ENCODE measurements around the gene MYO16.

MYO16 gene

GRCh38 chr13:109114991-109115390, 485.6 kb downstream of the MYO16 start:
- no peak for FAIRE-seq
- DNase-seq (ENCODE audit: low spot score), result no peak

GRCh38 chr13:109118521-109118920, 489.1 kb downstream of the MYO16 start:
- DNase-seq (ENCODE audit: low spot score), result no peak

GRCh38 chr13:109119896-109120295, 490.5 kb downstream of the MYO16 start:
- FAIRE-seq (no peak), DNase-seq (ENCODE audit: low spot score) (no peak)

More at GRCh38 chr13:109118521-109118920, 489.1 kb downstream of the MYO16 start:
- no peak for FAIRE-seq

- DNase-seq (ENCODE audit: low spot score) (no peak), FAIRE-seq (no peak)
Measured at GRCh38 chr13:109121826-109122225, 492.4 kb downstream of the MYO16 start.

- DNase-seq (ENCODE audit: low spot score) (no peak), FAIRE-seq (no peak)
Measured at GRCh38 chr13:109123971-109124370, 494.6 kb downstream of the MYO16 start.

- DNase-seq (ENCODE audit: low spot score) (no peak), FAIRE-seq (no peak)
Measured at GRCh38 chr13:109126178-109126577, 496.8 kb downstream of the MYO16 start.

GRCh38 chr13:109126891-109127641, 497.7 kb downstream of the MYO16 start:
- no peak for DNase-seq (ENCODE audit: low spot score)
- FAIRE-seq, result no peak

- no peak for FAIRE-seq
Measured at GRCh38 chr13:109128121-109128520, 498.7 kb downstream of the MYO16 start.

GRCh38 chr13:109130093-109130835, 500.9 kb downstream of the MYO16 start:
- DNase-seq (ENCODE audit: low spot score) (no peak), FAIRE-seq (no peak)

More at GRCh38 chr13:109128121-109128520, 498.7 kb downstream of the MYO16 start:
- DNase-seq (ENCODE audit: low spot score), result no peak

- DNase-seq (ENCODE audit: low spot score) (no peak), FAIRE-seq (no peak)
Measured at GRCh38 chr13:109131698-109132257, 502.4 kb downstream of the MYO16 start.

- FAIRE-seq (no peak), DNase-seq (ENCODE audit: low spot score) (no peak)
Measured at GRCh38 chr13:109135018-109135417, 505.6 kb downstream of the MYO16 start.

- FAIRE-seq, result no peak
Measured at GRCh38 chr13:109136873-109137272, 507.5 kb downstream of the MYO16 start.

GRCh38 chr13:109139346-109139745, 509.9 kb downstream of the MYO16 start:
- no peak for FAIRE-seq
- no peak for DNase-seq (ENCODE audit: low spot score)

More at GRCh38 chr13:109136873-109137272, 507.5 kb downstream of the MYO16 start:
- DNase-seq (ENCODE audit: low spot score), result no peak

- DNase-seq (ENCODE audit: low spot score) (no peak), FAIRE-seq (no peak)
Measured at GRCh38 chr13:109140054-109140453, 510.6 kb downstream of the MYO16 start.

- FAIRE-seq, result no peak
- no peak for DNase-seq (ENCODE audit: low spot score)
Measured at GRCh38 chr13:109140479-109141349, 511.3 kb downstream of the MYO16 start.

GRCh38 chr13:109141706-109142105, 512.3 kb downstream of the MYO16 start:
- FAIRE-seq, result no peak
- no peak for DNase-seq (ENCODE audit: low spot score)

GRCh38 chr13:109144693-109145437, 515.5 kb downstream of the MYO16 start:
- FAIRE-seq, result no peak
- no peak for DNase-seq (ENCODE audit: low spot score)

- FAIRE-seq (peak; percentile 37), DNase-seq (ENCODE audit: low spot score) (peak; percentile 37)
Measured at GRCh38 chr13:109145631-109146030, 516.2 kb downstream of the MYO16 start.

GRCh38 chr13:109146393-109146792, 517.0 kb downstream of the MYO16 start:
- no peak for FAIRE-seq

GRCh38 chr13:109146912-109147647, 517.7 kb downstream of the MYO16 start:
- DNase-seq (ENCODE audit: low spot score) (peak; percentile 10), FAIRE-seq (no peak)

More at GRCh38 chr13:109146393-109146792, 517.0 kb downstream of the MYO16 start:
- DNase-seq (ENCODE audit: low spot score), result no peak
